GM12891 (cell line): ENCODE results near the gene AFF3.

Experiments used
- PAX5 ChIP-seq: IDR thresholded peaks from 2 replicates; pipeline ENCODE4 v1.6.1; 2011; ENCODE audit warnings: low read length, moderate library complexity, mild to moderate bottlenecking; ENCODE audit not compliant: insufficient read depth, severe bottlenecking
- POLR2A ChIP-seq: IDR thresholded peaks from 2 replicates; pipeline ENCODE4 v1.6.1; 2011; ENCODE audit warnings: low read depth, low read length, control low read depth
- POLR2AphosphoS5 ChIP-seq: IDR thresholded peaks from 2 replicates; pipeline ENCODE4 v1.6.1; 2011; ENCODE audit warnings: low read depth, low read length, control low read depth
- SPI1 ChIP-seq: IDR thresholded peaks from 2 replicates; pipeline ENCODE4 v1.6.1; 2011; ENCODE audit warnings: low read depth, low read length, control low read depth
- TAF1 ChIP-seq: IDR thresholded peaks from 2 replicates; pipeline ENCODE4 v1.6.1; 2011; ENCODE audit warnings: low read depth, low read length, control low read depth

DNA sequence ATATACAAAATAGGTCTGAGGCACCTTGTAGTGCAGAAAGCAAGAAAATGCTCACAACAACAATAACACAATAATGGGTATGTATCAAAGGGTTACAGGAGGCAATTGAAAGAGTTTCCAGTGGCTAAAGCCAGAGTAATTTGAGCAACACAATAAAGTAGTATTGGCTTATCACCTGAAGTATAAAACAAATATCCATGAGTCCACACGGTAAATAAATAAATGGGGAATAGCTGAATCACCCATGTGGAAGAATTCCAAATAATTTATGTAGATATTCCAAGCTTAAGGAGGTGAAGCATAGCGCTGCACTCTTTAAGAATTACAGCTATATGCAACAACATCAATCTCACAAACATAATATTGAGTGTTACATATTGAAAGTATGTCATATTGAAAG is 110.8 kb downstream of the AFF3 start:
- TF ChIP-seq POLR2AphosphoS5 (no peak), POLR2A (no peak), PAX5 (no peak), TAF1 (no peak), SPI1 (no peak)
